22Rv1 (cell line): Measurements from ENCODE around the gene OCA2.

Source experiments
- ZFX ChIP-seq: fragments of 450-650 bp; IDR thresholded peaks from 2 replicates; pipeline ENCODE4 v1.6.1; 2017; ENCODE audit warnings: antibody characterized with exemption, borderline replicate concordance
- TF ChIP-seq, protein P1 (sequence below): fragments of 450-650 bp; IDR thresholded peaks from 2 replicates; pipeline ENCODE4 v1.5.1; 2017; ENCODE audit warnings: mild to moderate bottlenecking

DNA sequence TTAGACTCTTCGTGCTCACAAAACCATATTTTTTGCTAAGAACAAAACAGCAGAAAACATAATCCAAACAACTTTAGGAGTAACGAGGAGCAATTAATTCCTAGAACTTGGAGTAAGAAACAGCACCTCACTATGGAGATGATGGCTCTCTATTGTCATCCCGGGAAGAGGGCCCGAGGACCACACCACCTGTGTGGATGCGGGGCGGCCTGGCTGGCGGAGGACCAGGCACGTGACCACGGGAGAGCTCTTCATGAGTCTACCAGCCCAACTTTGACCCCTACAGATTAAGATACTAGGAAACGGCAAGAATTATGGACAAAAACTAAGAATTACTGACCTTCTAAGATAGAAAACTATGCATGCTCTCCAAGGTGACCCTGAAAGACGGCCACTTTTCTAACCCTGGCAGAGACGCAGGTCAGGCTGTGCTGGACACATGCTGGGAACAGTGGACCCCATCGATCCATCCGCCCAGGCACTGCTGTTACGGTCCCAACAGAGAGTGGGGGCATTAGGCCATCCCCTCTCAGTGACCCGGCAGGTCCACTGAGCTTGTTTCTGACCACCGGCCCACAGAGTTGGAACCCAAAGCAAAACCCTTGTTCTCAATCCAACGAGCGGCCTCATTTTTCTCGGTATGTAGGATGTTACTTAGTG is 13.1 kb upstream of the OCA2 start:
- TF ChIP-seq, protein P1, sequence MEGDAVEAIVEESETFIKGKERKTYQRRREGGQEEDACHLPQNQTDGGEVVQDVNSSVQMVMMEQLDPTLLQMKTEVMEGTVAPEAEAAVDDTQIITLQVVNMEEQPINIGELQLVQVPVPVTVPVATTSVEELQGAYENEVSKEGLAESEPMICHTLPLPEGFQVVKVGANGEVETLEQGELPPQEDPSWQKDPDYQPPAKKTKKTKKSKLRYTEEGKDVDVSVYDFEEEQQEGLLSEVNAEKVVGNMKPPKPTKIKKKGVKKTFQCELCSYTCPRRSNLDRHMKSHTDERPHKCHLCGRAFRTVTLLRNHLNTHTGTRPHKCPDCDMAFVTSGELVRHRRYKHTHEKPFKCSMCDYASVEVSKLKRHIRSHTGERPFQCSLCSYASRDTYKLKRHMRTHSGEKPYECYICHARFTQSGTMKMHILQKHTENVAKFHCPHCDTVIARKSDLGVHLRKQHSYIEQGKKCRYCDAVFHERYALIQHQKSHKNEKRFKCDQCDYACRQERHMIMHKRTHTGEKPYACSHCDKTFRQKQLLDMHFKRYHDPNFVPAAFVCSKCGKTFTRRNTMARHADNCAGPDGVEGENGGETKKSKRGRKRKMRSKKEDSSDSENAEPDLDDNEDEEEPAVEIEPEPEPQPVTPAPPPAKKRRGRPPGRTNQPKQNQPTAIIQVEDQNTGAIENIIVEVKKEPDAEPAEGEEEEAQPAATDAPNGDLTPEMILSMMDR, result no peak
- TF ChIP-seq ZFX, result no peak
